ENCODE data around the gene OIT3. TPM values are rescaled to one million over a fixed set of nuclear protein-coding genes. Genes with fewer than 3 reads are reported as not detected.

Gene OIT3
- total RNA-seq, 6 experiments from 2014 or later = not detected

- Mint-ChIP-seq H3K4me3 (no peak overlapping the region), H3K36me3 (ENCODE audit: low read depth) (peaks cover 20% of the 10 kb centered on the region), H3K27ac (no peak overlapping the region), H3K4me1 (ENCODE audit: low read depth) (peaks cover 12% of the 10 kb centered on the region), H3K27me3 (ENCODE audit: insufficient read depth) (no peaks in the 10 kb centered on the region; the same call in 1 of the 2 replicates), H3K9me3 (peaks cover 4% of the 10 kb centered on the region; the same call in 1 of the 2 replicates)
- DNase-seq = peak; percentile 23
- peak; percentile 75 for TF ChIP-seq CTCF (IDR thresholded peaks at IDR 0.05)
These were observed 18.1 kb upstream of the OIT3 start for GRCh38 chr10:72875250-72876055.

- Mint-ChIP-seq H3K9me3 (peaks cover 4% of the 10 kb centered on the region; the same call in 1 of the 2 replicates), H3K27ac (no peak overlapping the region), H3K4me1 (ENCODE audit: low read depth) (peaks cover 17% of the 10 kb centered on the region), H3K4me3 (no peak overlapping the region), H3K36me3 (ENCODE audit: low read depth) (peaks cover 37% of the 10 kb centered on the region), H3K27me3 (ENCODE audit: insufficient read depth) (no peaks in the 10 kb centered on the region; the same call in 1 of the 2 replicates)
- no peak for TF ChIP-seq CTCF (IDR thresholded peaks at IDR 0.05)
- DNase-seq = no peak
These were observed 14.3 kb upstream of the OIT3 start for GRCh38 chr10:72879245-72879644.

GRCh38 chr10:72881291-72881690 lies 12.2 kb upstream of the OIT3 start:
- H3K36me3 Mint-ChIP-seq (ENCODE audit: low read depth) = peaks cover 46% of the 10 kb centered on the region
- no peak overlapping the region for H3K27ac Mint-ChIP-seq
- DNase-seq = no peak
- TF ChIP-seq CTCF (IDR thresholded peaks at IDR 0.05) = no peak
- no peak overlapping the region for H3K4me3 Mint-ChIP-seq
- H3K4me1 Mint-ChIP-seq (ENCODE audit: low read depth) = peaks cover 33% of the 10 kb centered on the region
- peaks cover 4% of the 10 kb centered on the region; the same call in 1 of the 2 replicates for H3K9me3 Mint-ChIP-seq
- H3K27me3 Mint-ChIP-seq (ENCODE audit: insufficient read depth) = peaks cover 2% of the 10 kb centered on the region; the same call in 1 of the 2 replicates

- Mint-ChIP-seq H3K27ac (peak overlapping the region; percentile 2; the same call in 1 of the 2 replicates), H3K9me3 (no peaks in the 10 kb centered on the region), H3K4me3 (no peak overlapping the region), H3K27me3 (ENCODE audit: insufficient read depth) (peaks cover 2% of the 10 kb centered on the region; the same call in 1 of the 2 replicates), H3K4me1 (ENCODE audit: low read depth) (peaks cover 46% of the 10 kb centered on the region), H3K36me3 (ENCODE audit: low read depth) (peaks cover 60% of the 10 kb centered on the region)
- TF ChIP-seq CTCF (IDR thresholded peaks at IDR 0.05) = no peak
- no peak for DNase-seq
These were observed 9.7 kb upstream of the OIT3 start for GRCh38 chr10:72883861-72884260.

- H3K9me3 Mint-ChIP-seq = no peaks in the 10 kb centered on the region
- H3K4me1 Mint-ChIP-seq (ENCODE audit: low read depth) = peaks cover 46% of the 10 kb centered on the region
- no peak overlapping the region for H3K27ac Mint-ChIP-seq
- TF ChIP-seq CTCF (IDR thresholded peaks at IDR 0.05) = no peak
- H3K36me3 Mint-ChIP-seq (ENCODE audit: low read depth) = peaks cover 52% of the 10 kb centered on the region
- no peak overlapping the region for H3K4me3 Mint-ChIP-seq
- H3K27me3 Mint-ChIP-seq (ENCODE audit: insufficient read depth) = peaks cover 2% of the 10 kb centered on the region; the same call in 1 of the 2 replicates
- no peak for DNase-seq
These were observed 7.6 kb upstream of the OIT3 start for GRCh38 chr10:72885953-72886352.
